Keratinocyte (primary cell): Measurements from ENCODE around the gene SLC34A2. TPM values are rescaled to one million over a fixed set of nuclear protein-coding genes. Genes with fewer than 3 reads are reported as not detected.

Experiments
- DNase-seq: peaks from one replicate; pipeline ENCODE4 v3.0.0-alpha.2; 2011; ENCODE audit warnings: low read depth, missing footprints, low spot score
- FAIRE-seq: peaks from 2 replicates; lab custom pipeline; 2011; peaks lifted over from hg19 to GRCh38; lab: Jason Lieb, UNC
- H2AFZ ChIP-seq: 2 replicates; pipeline ENCODE4 v1.6.0; 2012; ENCODE audit warnings: low read length, control low read depth, inconsistent platforms; ENCODE audit not compliant: control insufficient read depth
- H3K27ac ChIP-seq: 2 replicates; pipeline ENCODE4 v1.5.1; 2011; ENCODE audit warnings: low read length; ENCODE audit not compliant: control insufficient read depth, insufficient read depth
- H3K27me3 ChIP-seq: 3 replicates; pipeline ENCODE4 v1.6.0; 2011; ENCODE audit warnings: low read length; ENCODE audit not compliant: control insufficient read depth, insufficient read depth; ENCODE audit errors: extremely low read depth
- H3K36me3 ChIP-seq, 2 experiments: 2 replicates in 1 of 2; 3 replicates in 1 of 2; pipeline ENCODE4 v1.5.1; 2011; ENCODE audit warnings: low read length in 2 of 2, mild to moderate bottlenecking in 1 of 2; ENCODE audit not compliant: control insufficient read depth in 2 of 2, insufficient read depth in 2 of 2; ENCODE audit errors: extremely low read depth in 1 of 2
- H3K4me1 ChIP-seq: 3 replicates; pipeline ENCODE4 v1.5.1; 2011; ENCODE audit warnings: low read length; ENCODE audit not compliant: control insufficient read depth, insufficient read depth; ENCODE audit errors: extremely low read depth
- H3K4me2 ChIP-seq: 3 replicates; pipeline ENCODE4 v1.6.0; 2011; ENCODE audit warnings: low read depth, low read length; ENCODE audit not compliant: control insufficient read depth, insufficient read depth; ENCODE audit errors: extremely low read depth
- H3K4me3 ChIP-seq, 3 experiments: fragments of 200-600 bp in 1 of 3; sonication (generic) in 1 of 3; 2 replicates in 2 of 3; 3 replicates in 1 of 3; pipeline ENCODE4 v1.5.1; 2011 to 2016; ENCODE audit warnings: low read length in 3 of 3, mild to moderate bottlenecking in 3 of 3, control low read depth in 2 of 3, inconsistent platforms in 1 of 3, low read depth in 1 of 3, mixed read lengths in 1 of 3, mixed run types in 1 of 3, moderate library complexity in 1 of 3; ENCODE audit not compliant: control insufficient read depth in 2 of 3, insufficient read depth in 2 of 3; ENCODE audit errors: extremely low read depth in 1 of 3
- H3K79me2 ChIP-seq: 2 replicates; pipeline ENCODE4 v1.6.0; 2012; ENCODE audit warnings: low read length; ENCODE audit not compliant: control insufficient read depth, insufficient read depth
- H3K9ac ChIP-seq: 3 replicates; pipeline ENCODE4 v1.6.0; 2011; ENCODE audit warnings: low read length; ENCODE audit not compliant: control insufficient read depth, insufficient read depth; ENCODE audit errors: extremely low read depth
- H3K9me1 ChIP-seq: 3 replicates; pipeline ENCODE4 v1.6.0; 2011; ENCODE audit warnings: low read length; ENCODE audit not compliant: control insufficient read depth, insufficient read depth; ENCODE audit errors: extremely low read depth
- H3K9me3 ChIP-seq: 2 replicates; pipeline ENCODE4 v1.5.1; 2012; ENCODE audit warnings: low read depth, low read length; ENCODE audit not compliant: control insufficient read depth
- H4K20me1 ChIP-seq: 3 replicates; pipeline ENCODE4 v1.6.0; 2011; ENCODE audit warnings: low read length; ENCODE audit not compliant: control insufficient read depth, insufficient read depth; ENCODE audit errors: extremely low read depth
- EZH2 ChIP-seq: IDR thresholded peaks from one replicate; pipeline ENCODE4 v1.6.1; 2012; ENCODE audit warnings: inconsistent platforms, mild to moderate bottlenecking, low read length, moderate library complexity
- dilution Hi-C: fragments of 300-500 bp; cut with MboI; formaldehyde crosslinking; loops from one replicate; pipeline ENCODE4 v1.7.0; 2020; ENCODE audit warnings: low sequenced_read_pairs; ENCODE audit not compliant: extremely low pct_ligation_motif_present
- polyA plus RNA-seq, 5 experiments: library from polyadenylated mRNA; depleted of rRNA in 3 of 5; stranded (reverse) in 3 of 5; stranded (forward) in 1 of 5; unstranded in 1 of 5; fragments of >200 nt; gene quantifications; 1 replicate in 1 of 5; 2 replicates in 3 of 5; 3 replicates in 1 of 5; pipeline versions ENCODE4 v1.2.1 to v1.2.3, GENCODE V29; 2011 to 2012; ENCODE audit warnings: missing spikeins in 2 of 5, low read depth in 1 of 5, low replicate concordance in 1 of 5
- TF ChIP-seq, protein P1 (sequence below), 3 experiments: IDR thresholded peaks in 1 of 3; conservative IDR thresholded peaks in 1 of 3; optimal IDR thresholded peaks in 1 of 3; 2 replicates in 2 of 3; 3 replicates in 1 of 3; pipeline versions ENCODE3 to v1.5.1; 2011; ENCODE audit warnings: low read length in 3 of 3, mild to moderate bottlenecking in 3 of 3, moderate library complexity in 2 of 3, control low read depth in 1 of 3, inconsistent platforms in 1 of 3; ENCODE audit not compliant: insufficient read depth in 2 of 3; ENCODE audit errors: extremely low read depth in 1 of 3

SLC34A2 gene
- polyA plus RNA-seq, 1 donor (not counting 4 experiments of a cell fraction or from before 2014, with no cell fraction given), result not detected

DNA sequence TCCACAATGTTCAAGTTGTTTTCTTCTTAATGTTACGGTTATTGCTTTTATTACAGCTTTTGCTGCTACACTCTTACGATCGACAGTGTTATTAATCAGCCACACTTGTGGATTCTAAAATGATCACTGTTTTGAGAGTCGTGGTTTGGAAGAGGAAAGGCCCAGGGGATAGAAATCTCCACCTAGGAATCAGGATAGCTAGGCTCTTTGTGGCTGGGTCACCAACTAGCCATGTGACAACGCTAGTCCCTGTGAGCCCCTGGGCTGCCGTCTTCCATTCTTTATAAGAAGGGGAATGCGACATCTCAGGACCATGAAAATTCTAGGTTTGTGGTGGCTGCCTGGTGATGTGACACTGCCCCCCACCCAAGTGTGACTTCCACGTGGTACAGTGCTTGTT lies 380 bp downstream of the SLC34A2 start:
- dilution Hi-C loops, result no loop called here
- Histone ChIP-seq H3K4me2 (peak overlapping the region; percentile 65), H3K4me3 (peak overlapping the region in 2 of 3 experiments; percentile 4 to 38), H3K79me2 (no peaks in the 10 kb centered on the region), H3K9me3 (no peaks in the 10 kb centered on the region), H3K27ac (no peak overlapping the region), H3K36me3 (no peaks in the 10 kb centered on the region), H3K9me1 (no peaks in the 10 kb centered on the region), H3K4me1 (peaks cover 6% of the 10 kb centered on the region), H3K27me3 (peaks cover 41% of the 10 kb centered on the region), H3K9ac (no peak overlapping the region), H4K20me1 (no peaks in the 10 kb centered on the region), H2AFZ (no peak overlapping the region)
- TF ChIP-seq, protein P1, sequence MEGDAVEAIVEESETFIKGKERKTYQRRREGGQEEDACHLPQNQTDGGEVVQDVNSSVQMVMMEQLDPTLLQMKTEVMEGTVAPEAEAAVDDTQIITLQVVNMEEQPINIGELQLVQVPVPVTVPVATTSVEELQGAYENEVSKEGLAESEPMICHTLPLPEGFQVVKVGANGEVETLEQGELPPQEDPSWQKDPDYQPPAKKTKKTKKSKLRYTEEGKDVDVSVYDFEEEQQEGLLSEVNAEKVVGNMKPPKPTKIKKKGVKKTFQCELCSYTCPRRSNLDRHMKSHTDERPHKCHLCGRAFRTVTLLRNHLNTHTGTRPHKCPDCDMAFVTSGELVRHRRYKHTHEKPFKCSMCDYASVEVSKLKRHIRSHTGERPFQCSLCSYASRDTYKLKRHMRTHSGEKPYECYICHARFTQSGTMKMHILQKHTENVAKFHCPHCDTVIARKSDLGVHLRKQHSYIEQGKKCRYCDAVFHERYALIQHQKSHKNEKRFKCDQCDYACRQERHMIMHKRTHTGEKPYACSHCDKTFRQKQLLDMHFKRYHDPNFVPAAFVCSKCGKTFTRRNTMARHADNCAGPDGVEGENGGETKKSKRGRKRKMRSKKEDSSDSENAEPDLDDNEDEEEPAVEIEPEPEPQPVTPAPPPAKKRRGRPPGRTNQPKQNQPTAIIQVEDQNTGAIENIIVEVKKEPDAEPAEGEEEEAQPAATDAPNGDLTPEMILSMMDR (optimal IDR thresholded peaks at IDR 0.05 in 1 of 3, IDR thresholded peaks at IDR 0.05 in 1 of 3, conservative IDR thresholded peaks at IDR 0.05 in 1 of 3; ENCODE audit: extremely low read depth in 1 of 3, insufficient read depth in 2 of 3, low read length in 3 of 3), result no peak
- TF ChIP-seq EZH2, result no peak
- DNase-seq (no peak), FAIRE-seq (no peak)

DNA sequence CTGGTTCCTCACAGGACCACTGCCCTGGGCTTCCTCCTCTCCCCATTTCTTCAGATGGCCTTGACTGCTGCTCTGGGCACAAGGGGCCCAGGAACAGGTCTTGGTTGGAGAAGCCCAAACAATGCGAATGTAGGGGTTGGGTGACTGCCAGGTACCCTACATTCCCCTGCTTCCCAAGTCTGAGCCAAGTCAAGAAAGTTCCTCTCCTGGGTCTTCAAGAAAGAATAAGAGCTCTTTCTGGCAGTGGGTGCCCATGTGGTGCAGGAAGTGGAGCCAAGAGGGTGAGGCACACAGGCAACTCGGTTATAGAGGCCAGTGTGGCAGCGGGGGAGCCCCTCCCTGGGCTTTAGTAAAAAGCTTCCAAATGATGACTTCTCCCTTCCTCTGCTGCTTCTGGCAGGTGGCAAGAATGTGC lies 2.7 kb downstream of the SLC34A2 start:
- dilution Hi-C loops, result no loop called here
- Histone ChIP-seq H2AFZ (no peak overlapping the region), H3K27me3 (peaks cover 40% of the 10 kb centered on the region)

More for the DNA sequence above, 2.7 kb downstream of the SLC34A2 start:
- Histone ChIP-seq H3K9ac (no peak overlapping the region), H3K79me2 (no peaks in the 10 kb centered on the region), H3K9me1 (no peaks in the 10 kb centered on the region), H3K36me3 (no peaks in the 10 kb centered on the region), H3K4me3 (no peak overlapping the region), H3K27ac (no peak overlapping the region), H3K9me3 (no peaks in the 10 kb centered on the region), H3K4me1 (no peaks in the 10 kb centered on the region), H4K20me1 (no peaks in the 10 kb centered on the region), H3K4me2 (no peak overlapping the region)
- TF ChIP-seq, protein P1 (optimal IDR thresholded peaks at IDR 0.05 in 1 of 3, IDR thresholded peaks at IDR 0.05 in 1 of 3, conservative IDR thresholded peaks at IDR 0.05 in 1 of 3; ENCODE audit: extremely low read depth in 1 of 3, insufficient read depth in 2 of 3, low read length in 3 of 3), result no peak
- no peak for TF ChIP-seq EZH2
- no peak for DNase-seq
- no peak for FAIRE-seq
